Stimulated activated CD8-positive, alpha-beta memory T cell treated with anti-CD3 and anti-CD28 coated beads, Interleukin-7, amount 100 ng/mL, for 24 hours (primary cell): ENCODE results near the gene P2RY14.

Experiments
- DNase-seq: peaks from one replicate; pipeline ENCODE4 v3.0.0-alpha.2; 2020; ENCODE audit warnings: low read depth

Gene P2RY14

DNA sequence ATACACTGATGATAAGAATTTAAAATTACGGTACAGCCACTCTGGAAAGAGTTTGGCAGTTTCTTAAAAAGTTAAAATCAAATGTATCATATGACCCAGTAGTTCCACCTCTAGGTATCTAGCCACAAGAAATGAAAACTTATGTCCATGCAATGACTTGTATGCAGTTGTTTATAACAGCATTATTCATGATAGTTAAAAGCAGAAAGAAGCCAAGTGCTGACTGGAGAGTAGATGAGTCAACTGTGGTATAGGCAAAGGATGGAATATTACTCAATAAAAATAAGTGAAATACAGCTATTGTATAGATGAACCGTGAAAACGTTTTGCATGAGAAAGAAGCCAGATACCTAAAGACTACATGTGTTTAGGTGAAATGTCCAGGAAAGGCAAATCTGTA is 23.4 kb upstream of the P2RY14 start:
- DNase-seq, result no peak

GRCh38 chr3:151300539-151300938 is 22.2 kb upstream of the P2RY14 start:
- no peak for DNase-seq

- DNase-seq, result no peak
Measured at GRCh38 chr3:151299006-151299405, 20.7 kb upstream of the P2RY14 start.

- DNase-seq, result no peak
Measured at GRCh38 chr3:151297429-151297828, 19.1 kb upstream of the P2RY14 start.

DNA sequence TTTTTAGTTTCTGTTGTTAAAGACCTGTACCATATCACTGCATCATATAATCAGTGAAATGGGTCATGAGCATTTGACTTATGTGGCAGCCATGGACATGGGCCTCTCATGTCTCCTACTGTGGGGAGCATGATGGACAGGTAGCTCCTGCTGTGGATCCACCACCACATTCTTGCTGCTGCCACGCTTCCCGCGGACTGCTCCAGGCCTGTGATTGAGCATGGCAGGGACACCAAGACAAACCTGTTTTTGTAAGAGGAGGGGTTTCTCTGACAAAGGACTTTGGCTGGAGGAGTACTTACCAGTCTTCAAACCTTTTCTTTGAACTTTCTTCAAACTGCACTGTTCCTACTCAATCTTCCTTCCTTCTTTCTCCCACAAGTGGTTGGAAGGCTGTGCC is 17.9 kb upstream of the P2RY14 start:
- no peak for DNase-seq

GRCh38 chr3:151293127-151293526 is 14.8 kb upstream of the P2RY14 start:
- no peak for DNase-seq

GRCh38 chr3:151290673-151291072 is 12.3 kb upstream of the P2RY14 start:
- DNase-seq, result no peak

DNA sequence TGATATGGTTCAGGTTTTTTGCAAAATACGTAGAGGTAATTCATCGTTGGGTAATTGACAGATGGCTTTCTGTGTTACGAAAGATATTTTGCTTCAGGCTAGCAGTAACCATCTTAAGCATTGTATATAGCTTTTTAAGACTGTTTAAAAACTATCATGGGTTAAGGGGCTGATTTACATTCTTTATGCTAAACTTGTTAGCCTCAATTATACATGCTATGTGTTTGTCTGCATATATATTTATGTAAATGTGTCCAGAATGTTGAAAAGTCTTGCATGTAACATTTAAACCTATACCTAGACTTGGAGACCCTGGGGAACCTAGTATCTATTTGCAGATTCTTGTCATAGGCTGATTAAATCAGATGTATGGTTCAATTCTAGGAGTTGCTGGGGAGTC is 11.1 kb upstream of the P2RY14 start:
- DNase-seq, result no peak

DNA sequence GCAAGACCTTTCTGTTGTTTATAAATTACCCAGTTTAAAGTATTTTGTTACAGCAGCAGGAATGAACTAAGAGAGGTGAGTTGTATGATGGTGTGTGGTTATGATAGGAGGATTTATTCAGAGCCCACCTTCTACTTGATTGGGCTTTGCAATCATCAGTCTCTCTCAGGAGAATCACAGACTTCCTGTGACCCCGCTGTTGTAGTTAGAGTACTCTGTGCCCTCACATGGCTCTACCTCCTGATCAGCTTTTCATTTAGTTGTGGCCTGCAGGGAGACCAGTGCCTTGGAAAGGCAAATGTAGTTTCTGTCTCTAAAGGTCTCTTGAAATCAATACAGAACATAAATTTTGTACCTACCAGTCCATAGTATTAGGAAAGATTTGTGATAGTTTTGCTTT is 7.6 kb upstream of the P2RY14 start:
- DNase-seq, result no peak

DNA sequence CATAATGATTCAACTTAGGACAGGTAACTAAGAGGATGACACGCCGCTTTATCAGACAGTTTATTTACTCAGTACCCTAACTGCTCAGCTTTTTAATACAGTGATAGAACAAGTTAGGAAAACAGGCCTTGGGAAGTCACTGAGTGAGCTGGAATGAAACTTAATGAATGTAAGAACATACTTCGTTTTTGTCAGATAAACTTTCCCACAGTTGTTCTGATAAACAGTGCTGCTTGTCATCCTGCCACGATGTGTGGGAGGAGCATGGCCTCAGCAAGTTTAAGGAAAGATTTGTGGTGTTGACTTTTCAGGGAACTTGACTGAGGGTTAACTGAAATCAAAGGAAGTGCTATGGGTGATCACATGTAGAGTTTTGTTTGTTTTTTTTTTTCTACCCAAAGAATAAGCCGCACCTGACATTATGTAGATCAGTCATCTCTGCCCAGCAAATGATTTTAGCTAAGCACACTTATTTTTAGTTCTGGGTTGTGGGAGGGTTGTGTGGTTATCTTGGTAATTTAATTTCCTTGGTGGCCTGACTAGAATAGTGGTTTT is 5.6 kb upstream of the P2RY14 start:
- DNase-seq, result no peak

GRCh38 chr3:151283387-151283786 is 5.0 kb upstream of the P2RY14 start:
- DNase-seq, result no peak

DNA sequence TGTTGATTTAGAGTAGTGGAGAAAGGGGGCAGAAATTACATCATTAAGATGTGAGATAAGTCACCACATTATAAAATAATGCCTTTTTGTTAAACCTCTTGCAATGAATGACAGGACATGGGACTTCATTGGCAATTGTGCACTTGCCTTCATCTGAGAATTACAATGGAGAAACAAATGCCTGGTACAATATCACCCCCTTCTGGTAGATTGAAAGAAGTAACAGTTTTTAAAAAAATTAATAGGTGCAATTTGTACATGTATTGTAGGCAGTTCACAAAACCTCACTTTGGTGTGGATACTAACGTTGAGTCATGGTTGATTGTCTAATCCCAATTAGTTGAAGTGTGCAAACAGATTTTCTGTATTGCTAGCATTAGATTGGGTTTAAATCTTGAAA is 4.6 kb upstream of the P2RY14 start:
- DNase-seq, result no peak

DNA sequence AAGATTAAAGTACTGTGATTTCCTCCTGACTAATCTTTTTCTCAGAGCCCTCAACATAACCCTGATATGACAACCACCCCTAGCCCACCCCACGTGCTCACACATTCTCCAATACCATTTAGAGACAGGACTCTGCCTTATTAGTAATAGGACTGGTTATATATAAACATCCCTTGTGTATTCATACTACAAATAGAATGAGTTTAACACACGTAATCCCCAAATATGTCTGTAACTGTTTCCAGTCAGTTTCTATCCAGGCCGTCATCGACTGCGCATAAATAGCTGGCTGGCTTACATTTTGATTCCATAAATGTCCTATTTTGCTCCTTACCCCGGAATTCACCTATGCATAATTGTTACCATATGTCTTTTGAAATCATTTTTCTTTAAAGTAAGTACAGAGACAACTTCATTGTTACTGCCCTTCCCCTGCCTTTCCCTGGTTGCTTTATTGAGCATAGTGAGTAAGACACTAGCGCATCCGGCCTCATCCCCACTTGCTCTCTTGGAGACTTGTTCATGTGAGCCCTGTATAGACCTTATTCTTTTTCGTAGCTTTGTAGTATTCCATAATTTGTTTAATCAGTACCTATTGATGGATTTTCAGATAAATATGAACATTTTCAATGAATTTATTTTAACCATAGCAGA is 3.5 kb upstream of the P2RY14 start:
- no peak for DNase-seq

GRCh38 chr3:151276687-151277042 is 1.7 kb downstream of the P2RY14 start:
- no peak for DNase-seq

DNA sequence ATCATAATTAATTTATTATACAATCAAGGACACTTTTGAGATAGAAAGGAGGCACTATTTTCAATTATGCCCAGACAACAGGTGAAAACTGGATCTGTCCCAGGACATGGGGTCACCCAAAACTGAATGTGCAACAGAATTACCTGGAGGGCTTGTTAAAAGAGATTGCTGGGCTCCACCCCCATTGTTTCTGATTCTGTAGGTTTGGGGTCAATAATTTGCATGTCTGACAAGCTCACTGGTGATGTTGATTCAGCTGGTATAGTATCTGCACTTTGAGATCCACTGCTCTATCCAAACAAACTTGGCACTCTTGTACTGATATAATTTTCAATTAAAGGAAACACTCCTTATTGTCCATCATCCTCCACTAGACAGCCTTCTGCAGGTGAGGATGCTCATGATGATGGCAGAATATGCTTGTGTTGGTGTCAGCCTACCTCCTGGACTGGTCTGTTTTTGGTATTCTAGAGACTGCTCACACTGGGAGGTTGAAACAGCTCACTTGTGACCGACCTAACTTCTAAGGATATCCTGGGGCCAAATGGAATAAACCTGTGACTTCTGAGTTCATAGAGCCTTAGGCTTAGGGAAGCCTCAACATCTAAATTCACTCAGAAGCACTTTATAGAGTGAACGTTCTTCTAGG is 2.2 kb downstream of the P2RY14 start:
- DNase-seq, result no peak

DNA sequence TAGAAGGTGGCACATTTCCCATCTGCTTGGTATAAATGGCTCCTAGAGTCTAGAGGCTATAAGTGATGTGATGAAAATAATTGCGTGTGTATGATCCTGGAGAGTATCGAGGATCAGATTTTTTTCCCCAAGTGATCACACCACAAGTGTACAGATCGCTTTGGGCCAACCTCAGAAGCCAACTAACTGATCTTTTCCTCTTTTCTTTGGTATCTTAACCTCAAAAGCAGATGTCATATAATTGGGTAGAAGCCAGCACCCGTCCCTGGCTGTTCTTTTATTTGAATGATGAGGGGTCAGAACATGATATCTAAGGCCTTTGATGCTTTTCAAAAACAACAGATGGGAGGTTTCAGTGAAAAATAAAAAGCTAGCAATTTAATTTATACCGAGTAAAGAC is 3.3 kb downstream of the P2RY14 start:
- no peak for DNase-seq

- no peak for DNase-seq
Measured at GRCh38 chr3:151269631-151270030, 8.7 kb downstream of the P2RY14 start.

DNA sequence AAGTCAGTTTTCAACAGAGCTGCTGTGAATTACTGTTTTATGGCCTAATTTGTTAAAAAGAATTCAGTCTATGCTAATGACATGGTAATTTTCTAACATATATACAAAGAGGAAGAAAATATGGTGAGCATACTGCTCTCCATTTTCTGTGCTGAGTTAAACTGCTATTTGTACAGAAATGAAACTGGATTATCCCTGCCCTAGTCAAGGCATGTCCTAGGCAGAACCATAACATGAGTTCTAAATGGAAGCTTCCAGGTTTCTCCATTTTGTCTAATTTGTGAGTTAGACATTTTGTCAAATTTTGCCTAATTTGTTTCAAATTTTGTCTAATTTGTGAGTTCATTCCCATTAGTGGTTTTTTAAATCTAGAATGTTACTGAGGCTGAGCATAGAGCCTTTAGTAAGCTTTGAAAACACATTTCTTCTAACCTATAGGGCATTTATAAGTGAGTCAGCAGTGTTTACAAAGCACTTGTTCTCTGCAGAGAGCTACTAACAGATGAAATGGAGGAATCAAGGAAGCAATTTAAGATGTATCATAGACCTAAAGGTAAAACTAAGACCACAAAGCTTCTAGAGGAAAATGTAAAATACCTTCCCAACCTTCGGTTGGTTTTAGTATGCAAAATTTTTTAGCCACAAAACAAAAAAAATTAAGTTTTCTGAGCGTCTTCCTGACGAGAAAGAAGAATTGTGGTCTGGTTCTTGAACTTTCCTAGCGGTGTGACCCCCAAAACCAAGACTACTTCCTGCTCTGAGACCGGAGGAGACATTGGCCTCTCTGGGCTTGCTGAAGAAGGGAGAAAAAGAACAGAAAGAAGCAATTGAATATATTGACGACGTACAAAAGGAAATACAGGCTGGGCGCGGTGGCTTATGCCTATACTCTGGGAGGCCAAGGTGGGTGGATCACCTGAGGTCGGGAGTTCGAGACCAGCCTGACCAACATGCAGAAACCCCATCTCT is 9.8 kb downstream of the P2RY14 start:
- no peak for DNase-seq

- no peak for DNase-seq
Measured at GRCh38 chr3:151267066-151267465, 11.3 kb downstream of the P2RY14 start.

DNA sequence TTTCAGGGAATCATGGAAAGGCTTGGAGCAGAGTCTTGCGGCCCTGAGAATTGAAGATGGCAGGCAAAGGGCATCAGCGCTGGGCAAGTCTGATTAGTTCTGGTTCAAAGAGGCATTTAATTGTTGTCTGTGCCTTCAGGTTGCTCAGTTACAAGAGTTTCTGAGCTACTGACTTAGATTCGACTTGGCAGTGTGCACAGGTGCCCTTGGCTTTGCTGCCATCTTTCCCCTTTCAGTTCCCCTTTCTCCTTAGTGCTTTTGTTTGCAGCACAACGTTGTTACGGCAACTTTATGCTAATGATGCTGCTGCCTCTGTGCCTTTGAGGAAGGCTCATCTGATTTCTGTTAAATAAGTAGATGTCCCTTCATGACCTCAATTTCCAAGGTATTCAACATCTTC is 12.5 kb downstream of the P2RY14 start:
- DNase-seq, result no peak

DNA sequence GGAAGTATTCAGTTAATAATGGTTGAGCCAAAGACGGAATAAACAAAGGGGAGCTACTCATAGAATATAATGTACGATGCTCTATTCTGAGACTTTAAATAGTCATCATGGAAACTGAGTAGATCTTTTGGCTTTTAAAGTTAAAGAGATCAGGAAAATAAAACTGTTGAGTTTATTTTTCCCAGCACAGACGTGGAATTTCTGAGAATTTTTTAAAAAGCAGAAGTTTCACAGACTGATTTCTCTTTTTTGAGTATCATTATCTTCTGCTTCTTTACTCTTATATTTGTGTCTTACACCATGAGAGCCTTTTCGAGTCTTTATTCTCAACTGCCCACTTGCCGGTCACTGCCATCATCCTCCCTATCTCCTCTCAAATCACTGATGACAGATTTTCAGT is 13.2 kb downstream of the P2RY14 start:
- DNase-seq, result no peak

DNA sequence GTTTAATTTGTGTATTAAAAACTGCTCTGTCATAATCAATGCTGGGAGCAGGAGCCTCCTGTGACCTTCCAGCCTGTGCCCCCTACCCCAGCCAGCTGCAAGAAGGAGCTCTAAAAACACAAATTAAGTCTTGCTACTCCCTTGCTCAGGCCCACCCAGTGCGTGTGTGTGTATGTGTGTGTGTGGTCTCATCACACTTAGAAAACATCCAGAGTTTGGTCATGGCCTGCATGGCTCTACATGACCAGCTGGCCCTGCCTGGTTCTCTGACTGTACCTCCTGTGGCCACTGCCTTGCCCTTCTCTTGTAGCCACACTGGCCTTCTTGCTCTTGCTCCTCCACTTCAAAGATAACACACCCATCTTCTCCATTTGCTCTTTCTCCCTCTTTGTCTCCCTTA is 13.7 kb downstream of the P2RY14 start:
- no peak for DNase-seq
